Cortex of kidney (tissue), 1 donor: Measurements from ENCODE around the gene BLZF1.
"Not testable (repeated sequence)": the region's sequence is repeated elsewhere in the genome, so short reads cannot be mapped to it uniquely, and the experiment has no call there.

ENCODE experiments used
- DNase-seq: peaks from one replicate; lab custom pipeline; 2025; lab: John Stamatoyannopoulos, UW

The BLZF1 gene, protein sequence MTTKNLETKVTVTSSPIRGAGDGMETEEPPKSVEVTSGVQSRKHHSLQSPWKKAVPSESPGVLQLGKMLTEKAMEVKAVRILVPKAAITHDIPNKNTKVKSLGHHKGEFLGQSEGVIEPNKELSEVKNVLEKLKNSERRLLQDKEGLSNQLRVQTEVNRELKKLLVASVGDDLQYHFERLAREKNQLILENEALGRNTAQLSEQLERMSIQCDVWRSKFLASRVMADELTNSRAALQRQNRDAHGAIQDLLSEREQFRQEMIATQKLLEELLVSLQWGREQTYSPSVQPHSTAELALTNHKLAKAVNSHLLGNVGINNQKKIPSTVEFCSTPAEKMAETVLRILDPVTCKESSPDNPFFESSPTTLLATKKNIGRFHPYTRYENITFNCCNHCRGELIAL

DNA sequence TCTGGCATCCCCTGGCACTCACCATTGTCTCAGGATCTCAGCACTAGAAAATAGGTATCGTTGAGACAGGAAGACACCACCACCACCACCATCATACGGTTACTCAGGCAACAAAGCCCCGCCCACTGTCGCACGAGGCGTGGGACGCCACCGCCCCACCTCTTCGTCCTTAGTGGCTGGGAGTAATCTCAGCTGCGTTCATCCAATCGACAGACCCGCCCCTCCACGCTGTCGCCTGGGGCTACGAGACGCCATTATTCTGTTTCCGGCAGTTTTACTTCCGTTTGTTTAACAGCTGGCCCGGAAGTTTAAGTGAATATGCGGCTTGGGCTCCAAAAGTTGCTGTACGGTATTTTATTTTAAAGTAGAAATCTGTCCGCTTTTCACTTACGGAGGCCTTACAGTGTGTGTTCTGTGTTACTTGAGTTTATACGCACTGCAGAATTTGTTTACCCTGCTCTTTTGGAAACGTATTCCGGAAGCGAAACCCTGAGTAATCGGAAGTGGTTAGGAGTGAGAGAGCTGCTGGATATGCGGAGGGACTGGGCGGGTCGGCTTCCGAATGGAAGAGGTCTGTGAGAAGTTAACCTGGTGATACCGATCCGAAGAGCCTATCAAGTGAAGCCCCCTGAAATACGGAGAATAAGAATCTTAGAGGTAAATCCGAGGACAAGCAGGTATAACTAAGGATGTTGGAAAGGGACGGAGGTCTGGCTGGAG, at the start of gene BLZF1, which contains the start of gene NME7:
TSS of gene BLZF1 (plus strand) at position 510 of the 720 bp plus-strand sequence. CDS start 1,328 bp downstream, outside the sequence.
TSS of gene NME7 (minus strand) at position 112 of the 720 bp plus-strand sequence. CDS start at position 25, 87 bp downstream.
- DNase-seq: no peak

DNA sequence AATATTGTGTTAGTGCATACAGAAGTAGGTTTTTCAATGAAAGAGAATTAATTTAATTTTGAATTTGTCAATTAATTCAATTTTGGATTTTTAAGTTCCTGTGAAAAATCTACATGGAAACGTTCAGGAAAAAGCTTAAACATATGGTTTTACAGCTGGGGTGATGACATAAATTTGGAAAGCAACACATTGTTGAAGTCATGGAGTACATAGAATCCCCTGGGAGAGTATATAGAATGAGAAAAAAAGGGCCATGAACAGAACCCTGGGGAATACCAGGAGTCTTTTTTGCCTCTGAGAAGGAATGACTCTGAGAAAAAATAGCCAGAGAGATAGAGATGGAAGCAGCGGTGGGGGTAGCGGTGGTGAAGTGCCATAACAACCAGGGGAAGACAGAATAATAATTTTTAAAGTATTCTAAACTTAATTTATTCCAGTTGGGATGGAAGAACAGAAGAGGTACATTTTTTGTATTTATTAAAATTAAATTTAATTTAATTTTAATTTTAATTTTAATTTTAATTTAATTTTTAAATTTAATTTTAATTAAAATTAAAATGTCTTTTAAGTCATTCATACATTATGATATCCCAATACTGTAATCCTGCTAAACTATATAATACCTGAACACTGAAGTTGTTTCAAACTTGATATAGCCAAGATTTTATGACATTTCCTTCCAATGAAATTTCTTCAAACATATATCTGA, 49.3 kb upstream of the BLZF1 start:
- DNase-seq: no peak

DNA sequence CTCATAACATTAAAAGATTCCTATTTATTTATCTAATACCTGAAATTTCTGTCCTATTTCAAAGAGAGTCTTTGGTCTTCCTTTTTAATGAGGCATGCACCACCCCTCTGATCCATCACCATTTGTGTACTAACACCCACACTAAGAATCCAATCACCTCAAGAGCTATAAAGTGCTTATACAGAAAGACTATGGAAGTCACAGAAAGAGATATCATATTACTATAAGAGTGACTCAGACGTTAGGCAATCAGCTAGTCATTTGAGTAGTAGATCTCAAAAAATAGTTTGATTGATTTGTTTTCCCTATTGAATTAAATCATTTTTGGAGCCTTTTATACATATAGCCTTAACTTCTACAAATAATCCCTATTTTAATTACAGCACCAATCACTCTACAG, 46.5 kb upstream of the BLZF1 start:
- DNase-seq: no peak

DNA sequence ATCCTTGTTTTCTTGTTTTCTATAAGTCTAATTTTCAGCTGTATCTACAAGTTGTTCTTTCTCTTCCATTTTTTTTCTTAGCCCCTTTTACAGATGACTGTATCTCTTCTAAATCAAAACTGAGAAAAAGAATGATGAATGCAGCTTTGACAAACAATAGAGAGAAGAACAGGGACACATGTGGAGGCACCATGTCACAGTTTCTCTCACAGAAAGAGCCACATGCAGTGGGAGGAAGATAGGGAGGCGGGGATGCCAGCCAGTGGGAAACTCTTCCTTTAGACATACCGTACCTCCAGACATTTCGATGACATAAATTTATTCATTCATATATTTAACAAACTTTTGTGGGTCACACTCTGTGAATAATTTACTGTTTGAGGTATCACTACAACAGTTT, 45.9 kb upstream of the BLZF1 start:
- DNase-seq: no peak

- no peak for DNase-seq
These were observed 42.9 kb upstream of the BLZF1 start for GRCh38 chr1:169325117-169325516.

DNA sequence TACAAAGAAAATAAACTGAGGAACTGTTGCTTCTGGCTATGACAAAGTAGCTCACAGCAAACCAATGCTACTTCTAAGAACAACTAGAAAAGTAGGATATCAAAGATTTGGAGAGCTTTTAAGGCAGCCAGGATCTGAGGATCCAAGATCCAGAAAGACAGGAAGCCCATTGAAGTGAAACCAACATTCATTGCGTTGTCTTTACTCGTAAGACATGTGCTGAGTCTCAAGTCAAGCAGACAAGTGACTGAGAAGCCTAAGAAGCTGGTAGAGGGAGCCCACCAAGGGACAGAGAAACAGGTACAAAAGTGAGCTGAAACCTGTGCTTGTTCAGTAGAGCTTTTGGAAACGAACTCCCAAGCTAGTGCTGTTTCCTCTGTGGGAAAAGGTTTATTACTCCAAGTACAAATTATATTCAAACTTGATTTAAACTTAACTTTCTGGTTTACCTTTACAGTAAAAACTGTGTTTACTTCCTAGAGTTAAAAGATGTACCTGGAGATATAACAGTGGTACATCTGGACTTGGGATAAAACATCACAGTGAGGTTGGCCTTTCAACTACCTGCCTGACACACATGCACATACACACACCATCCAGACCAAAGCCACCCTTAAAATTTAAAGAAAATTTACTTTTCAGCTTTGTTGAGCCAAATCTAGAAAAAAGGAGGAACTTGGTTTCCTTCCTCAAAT, 41.6 kb upstream of the BLZF1 start:
- DNase-seq: no peak

GRCh38 chr1:169326956-169327268, 41.1 kb upstream of the BLZF1 start:
- DNase-seq: no peak

- no peak for DNase-seq
These were observed 40.1 kb upstream of the BLZF1 start for GRCh38 chr1:169327875-169328274.

- no peak for DNase-seq
These were observed 38.6 kb upstream of the BLZF1 start for GRCh38 chr1:169329383-169329782.

- no peak for DNase-seq
These were observed 37.1 kb upstream of the BLZF1 start for GRCh38 chr1:169330927-169331326.

GRCh38 chr1:169334727-169335126, 33.3 kb upstream of the BLZF1 start:
- not testable (repeated sequence) for DNase-seq

GRCh38 chr1:169336947-169337715, 30.9 kb upstream of the BLZF1 start:
- DNase-seq: not testable (repeated sequence)

- DNase-seq: no peak
These were observed 29.4 kb upstream of the BLZF1 start for GRCh38 chr1:169338617-169339016.

DNA sequence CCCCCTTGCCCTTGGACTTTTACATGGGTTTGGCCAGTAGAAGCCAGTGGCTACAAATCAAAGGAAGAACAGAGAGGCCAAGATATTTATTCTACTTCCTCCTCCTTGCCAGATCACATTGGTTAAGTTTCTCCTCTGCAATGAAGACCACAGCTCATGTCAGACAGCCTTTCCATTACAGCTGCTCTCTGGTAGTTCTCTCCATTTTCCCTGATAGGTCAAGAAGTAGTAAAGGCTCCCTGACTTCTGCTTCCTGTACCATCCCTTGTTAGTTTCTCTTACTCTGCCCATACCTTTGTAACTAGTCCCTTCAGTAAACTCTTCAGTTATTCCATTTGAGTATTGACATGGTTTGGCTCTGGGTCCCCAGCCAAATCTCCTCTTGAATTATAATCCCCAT, 28.2 kb upstream of the BLZF1 start:
- no peak for DNase-seq

GRCh38 chr1:169340882-169341281, 27.1 kb upstream of the BLZF1 start:
- no peak for DNase-seq

DNA sequence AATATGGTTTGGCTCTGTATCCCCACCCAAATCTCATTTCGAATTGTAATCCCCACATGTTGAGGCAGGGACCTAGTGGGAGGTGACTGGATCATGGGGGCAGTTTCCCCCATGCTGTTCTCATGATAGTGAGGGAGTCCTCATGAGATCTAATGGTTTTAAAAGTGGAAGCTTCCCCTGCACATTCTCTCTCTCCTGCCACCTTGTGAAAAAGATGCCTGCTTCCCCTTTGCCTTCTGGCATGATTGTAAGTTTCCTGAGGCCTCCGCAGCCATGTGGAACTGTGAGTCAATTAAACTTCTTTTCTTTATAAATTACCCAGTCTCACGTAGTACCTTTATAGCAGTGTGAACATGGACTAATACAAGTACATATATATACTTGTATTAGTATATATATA, 25.9 kb upstream of the BLZF1 start:
- not testable (repeated sequence) for DNase-seq

GRCh38 chr1:169345511-169345910, 22.5 kb upstream of the BLZF1 start:
- DNase-seq: no peak

DNA sequence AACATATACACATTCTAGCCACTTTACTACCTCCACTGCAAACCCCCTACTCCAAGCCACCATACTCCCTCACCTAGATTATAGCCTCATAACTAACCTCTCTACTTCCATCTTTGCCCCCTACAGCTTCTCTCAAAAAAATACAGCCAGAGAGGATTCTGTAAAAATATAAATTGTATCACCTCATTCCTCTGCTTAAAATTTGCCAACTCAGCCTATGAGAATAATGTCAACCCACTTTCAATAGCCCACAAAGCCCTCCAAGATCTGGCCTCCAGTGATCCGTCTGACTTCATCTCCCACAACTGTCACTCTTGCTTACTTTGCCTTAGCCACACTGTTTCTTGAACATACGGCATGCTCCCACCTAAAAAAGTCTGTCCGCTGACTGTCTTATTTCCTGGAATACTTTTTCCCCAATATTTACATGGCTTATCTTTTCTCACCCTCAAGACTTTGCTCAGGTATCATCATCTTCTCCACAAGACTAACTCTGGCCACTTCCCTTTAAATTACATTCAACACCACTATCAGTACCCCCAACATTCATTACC, 21.9 kb upstream of the BLZF1 start:
- no peak for DNase-seq

GRCh38 chr1:169347688-169348382, 20.2 kb upstream of the BLZF1 start:
- DNase-seq: no peak

DNA sequence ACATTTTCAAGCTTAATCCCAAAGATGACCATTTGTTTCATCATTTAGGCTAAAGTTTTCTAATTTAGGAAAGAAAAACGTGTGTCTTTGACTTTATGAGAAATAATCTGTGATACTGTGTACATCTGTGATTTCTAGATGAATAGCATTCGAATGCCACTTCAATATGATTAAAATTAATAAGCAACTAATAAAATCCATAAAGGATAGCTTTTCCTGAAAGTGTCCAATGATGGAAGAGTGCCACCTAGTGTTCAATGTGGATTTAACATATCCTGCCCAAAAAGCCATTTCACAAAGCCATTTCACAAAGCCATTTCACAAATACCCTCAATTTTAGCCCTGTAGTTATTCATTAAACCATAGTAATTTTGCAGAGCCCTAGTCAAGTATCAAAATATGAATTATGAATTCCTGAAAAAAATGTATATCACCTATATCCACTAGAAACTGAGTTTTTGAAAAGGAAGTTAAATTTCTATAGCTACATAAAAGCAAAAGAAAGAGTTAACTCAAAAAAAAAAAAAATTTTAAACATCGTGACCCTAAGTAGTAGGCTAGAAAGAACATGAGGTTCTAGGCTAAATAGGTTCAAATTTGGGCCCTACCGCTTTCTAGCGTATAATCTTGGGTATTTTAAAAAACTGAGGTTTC, 19.5 kb upstream of the BLZF1 start:
- DNase-seq: no peak
